OCI-LY1 (cell line): ENCODE measurements around the gene ASXL2.

Experiments
- H2AFZ ChIP-seq: fragments of 200-600 bp; sonication (generic), shearing (Covaris generic); 2 replicates; pipeline ENCODE4 v1.6.0; 2014; ENCODE audit warnings: antibody characterized with exemption, mild to moderate bottlenecking, low read length
- H3F3A ChIP-seq: fragments of 200-600 bp; sonication (generic), shearing (Covaris generic); 2 replicates; pipeline ENCODE4 v1.6.0; 2014; ENCODE audit warnings: mild to moderate bottlenecking, antibody characterized with exemption, low read length, moderate library complexity; ENCODE audit not compliant: insufficient read depth
- H3K27ac ChIP-seq: fragments of 200-600 bp; sonication (generic); 2 replicates; pipeline ENCODE4 v1.5.1; 2014; ENCODE audit warnings: low read length, mixed run types, mild to moderate bottlenecking, low read depth; ENCODE audit not compliant: poor library complexity, severe bottlenecking
- H3K27me3 ChIP-seq: fragments of 200-600 bp; sonication (generic); 2 replicates; pipeline ENCODE4 v1.6.0; 2014; ENCODE audit warnings: antibody characterized with exemption, mild to moderate bottlenecking, low read length, moderate library complexity; ENCODE audit not compliant: insufficient read depth
- H3K36me3 ChIP-seq: fragments of 200-600 bp; sonication (generic); 2 replicates; pipeline ENCODE4 v1.6.1; 2014; ENCODE audit warnings: mild to moderate bottlenecking, antibody characterized with exemption, low read length, moderate library complexity, mixed read lengths; ENCODE audit not compliant: insufficient read depth
- H3K4me1 ChIP-seq: fragments of 200-600 bp; sonication (generic); 2 replicates; pipeline ENCODE4 v1.5.1; 2014; ENCODE audit warnings: mild to moderate bottlenecking, low read length, moderate library complexity; ENCODE audit not compliant: insufficient read depth, severe bottlenecking
- H3K4me2 ChIP-seq: fragments of 200-600 bp; sonication (generic), shearing (Covaris generic); 2 replicates; pipeline ENCODE4 v1.6.1; 2014; ENCODE audit warnings: low read length
- H3K4me3 ChIP-seq: fragments of 200-600 bp; sonication (generic); 2 replicates; pipeline ENCODE4 v1.5.1; 2014; ENCODE audit warnings: low read length, low read depth, mild to moderate bottlenecking, mixed read lengths; ENCODE audit not compliant: poor library complexity, severe bottlenecking
- H3K79me2 ChIP-seq: fragments of 200-600 bp; shearing (Covaris generic); 2 replicates; pipeline ENCODE4 v1.6.1; 2016; ENCODE audit warnings: mixed run types, low read length, mixed read lengths; ENCODE audit not compliant: insufficient read depth
- H3K9ac ChIP-seq: fragments of 200-600 bp; sonication (generic), shearing (Covaris generic); 2 replicates; pipeline ENCODE4 v1.6.1; 2014; ENCODE audit warnings: mild to moderate bottlenecking, low read length, mixed read lengths
- H3K9me2 ChIP-seq: fragments of 200-600 bp; sonication (generic), shearing (Covaris generic); 2 replicates; pipeline ENCODE4 v1.6.1; 2014; ENCODE audit warnings: low read depth, mild to moderate bottlenecking, low read length, mixed read lengths
- H3K9me3 ChIP-seq: fragments of 200-600 bp; shearing (Covaris generic); 2 replicates; pipeline ENCODE4 v1.6.1; 2014; ENCODE audit warnings: low read length, mixed read lengths
- H4K20me1 ChIP-seq: fragments of 200-600 bp; sonication (generic), shearing (Covaris generic); 2 replicates; pipeline ENCODE4 v1.6.0; 2016; ENCODE audit warnings: mild to moderate bottlenecking, low read length; ENCODE audit not compliant: insufficient read depth
- CTCF ChIP-seq: fragments of 200-600 bp; sonication (generic), shearing (Covaris generic); IDR thresholded peaks from 2 replicates; pipeline ENCODE4 v1.5.1; 2017; ENCODE audit warnings: mild to moderate bottlenecking, antibody characterized with exemption, low read length, moderate library complexity, mixed read lengths
- EZH2 ChIP-seq: fragments of 200-600 bp; sonication (generic), shearing (Covaris generic); IDR thresholded peaks from 2 replicates; pipeline ENCODE4 v1.8.0; 2017; ENCODE audit warnings: borderline replicate concordance, mixed run types, mild to moderate bottlenecking, antibody characterized with exemption, low read length, moderate library complexity, mixed read lengths

Gene ASXL2

DNA sequence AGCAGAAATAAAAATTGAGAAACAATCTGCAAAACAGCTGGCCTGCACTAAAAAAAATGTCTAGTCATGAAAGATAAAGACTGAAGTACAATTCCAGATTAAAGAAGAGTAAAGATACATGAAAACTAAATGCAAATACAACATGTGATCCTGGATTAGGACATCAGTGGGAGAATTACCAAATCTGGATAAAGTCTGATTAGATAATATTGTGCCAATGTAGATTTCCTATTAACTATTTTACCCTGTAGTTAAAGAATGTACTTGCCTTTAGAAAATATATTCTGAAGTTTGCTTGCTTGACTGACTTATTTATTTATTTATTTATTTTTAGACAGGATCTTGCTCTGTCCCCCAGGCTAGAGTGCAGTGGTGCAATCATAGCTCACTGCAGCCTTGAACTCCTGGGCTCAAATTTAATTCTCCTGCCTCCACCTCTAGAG is 58.7 kb downstream of the ASXL2 start:
- no peaks in the 10 kb centered on the region for H3K36me3 ChIP-seq
- H3K27me3 ChIP-seq, result no peaks in the 10 kb centered on the region
- H4K20me1 ChIP-seq, result no peaks in the 10 kb centered on the region
- no peaks in the 10 kb centered on the region for H3K9me3 ChIP-seq
- no peaks in the 10 kb centered on the region for H3K9me2 ChIP-seq
- H3K27ac ChIP-seq, result no peak overlapping the region
- no peak overlapping the region for H3K9ac ChIP-seq
- no peak overlapping the region for H3K4me2 ChIP-seq
- no peaks in the 10 kb centered on the region for H3F3A ChIP-seq
- H3K79me2 ChIP-seq, result no peaks in the 10 kb centered on the region
- no peak overlapping the region for H3K4me3 ChIP-seq
- no peak for TF ChIP-seq EZH2
- no peak for TF ChIP-seq CTCF
- H2AFZ ChIP-seq, result no peak overlapping the region
- peaks cover 5% of the 10 kb centered on the region for H3K4me1 ChIP-seq

DNA sequence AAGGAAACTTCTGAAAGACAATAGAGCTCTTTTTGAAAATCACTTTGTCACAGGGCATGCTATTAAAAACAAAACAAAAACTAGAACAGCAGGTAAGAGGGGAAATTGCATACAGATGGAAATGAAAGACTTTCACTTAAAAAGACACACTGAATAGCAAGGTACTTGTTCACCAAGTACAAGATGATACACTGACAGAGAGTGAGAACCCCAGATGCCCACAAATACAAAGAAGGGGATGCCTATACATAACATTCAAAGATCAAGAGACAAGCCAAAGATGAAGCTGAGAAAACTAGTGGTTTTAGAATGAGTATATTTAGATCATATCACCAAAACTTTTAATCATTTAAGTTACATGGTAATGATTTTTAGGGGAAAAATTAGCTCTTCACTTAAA is 60.7 kb downstream of the ASXL2 start:
- TF ChIP-seq EZH2 (no peak), CTCF (no peak)
- H3F3A ChIP-seq, result no peaks in the 10 kb centered on the region
- H3K36me3 ChIP-seq, result no peaks in the 10 kb centered on the region
- H3K4me1 ChIP-seq, result no peaks in the 10 kb centered on the region
- no peak overlapping the region for H2AFZ ChIP-seq
- H3K9me2 ChIP-seq, result no peaks in the 10 kb centered on the region
- H3K9me3 ChIP-seq, result no peaks in the 10 kb centered on the region
- H3K27me3 ChIP-seq, result no peaks in the 10 kb centered on the region
- no peak overlapping the region for H3K4me2 ChIP-seq
- no peaks in the 10 kb centered on the region for H4K20me1 ChIP-seq
- H3K27ac ChIP-seq, result no peak overlapping the region
- no peak overlapping the region for H3K9ac ChIP-seq
- no peak overlapping the region for H3K4me3 ChIP-seq
- 0 out of 2 replicates have a peak, but pooled peaks cover 4% of the 10 kb centered on the region for H3K79me2 ChIP-seq

DNA sequence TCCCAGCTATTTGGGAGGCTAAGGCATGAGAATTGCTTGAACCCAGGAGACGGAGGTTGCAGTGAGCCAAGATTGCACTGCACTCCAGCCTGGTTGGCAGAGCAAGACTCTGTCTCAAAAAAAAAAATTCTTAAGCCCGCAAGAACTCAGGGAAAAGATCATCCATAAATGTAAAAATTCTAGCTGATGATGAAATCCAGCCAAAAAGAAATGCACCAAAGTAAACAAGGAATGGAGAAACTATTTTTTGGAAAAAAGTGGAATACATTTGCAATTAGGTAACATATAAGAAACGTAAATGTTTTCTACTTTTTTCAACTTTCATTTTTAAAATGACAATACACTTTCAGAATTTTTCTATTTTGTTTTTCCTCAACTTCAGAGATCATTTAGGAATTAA is 61.3 kb downstream of the ASXL2 start:
- Histone ChIP-seq H3K9ac (no peak overlapping the region), H3K79me2 (0 out of 2 replicates have a peak, but pooled peaks cover 4% of the 10 kb centered on the region), H3K27ac (no peak overlapping the region), H3K36me3 (no peaks in the 10 kb centered on the region), H3K4me2 (no peak overlapping the region), H3F3A (no peaks in the 10 kb centered on the region), H3K9me3 (no peaks in the 10 kb centered on the region), H3K9me2 (no peaks in the 10 kb centered on the region), H3K27me3 (no peaks in the 10 kb centered on the region), H2AFZ (no peak overlapping the region), H3K4me3 (no peak overlapping the region), H3K4me1 (no peaks in the 10 kb centered on the region), H4K20me1 (no peaks in the 10 kb centered on the region)
- TF ChIP-seq CTCF, result no peak
- TF ChIP-seq EZH2, result no peak
